ENCODE data around the gene FAM168B. TPM values are rescaled to one million over a fixed set of nuclear protein-coding genes. Genes with fewer than 3 reads are reported as not detected.

The FAM168B gene
- total and polyA plus RNA-seq, 2 of the 13 experiments (the other 11 are each of a cell fraction or from before 2014, with no cell fraction given): 64.5 to 113 TPM

DNA sequence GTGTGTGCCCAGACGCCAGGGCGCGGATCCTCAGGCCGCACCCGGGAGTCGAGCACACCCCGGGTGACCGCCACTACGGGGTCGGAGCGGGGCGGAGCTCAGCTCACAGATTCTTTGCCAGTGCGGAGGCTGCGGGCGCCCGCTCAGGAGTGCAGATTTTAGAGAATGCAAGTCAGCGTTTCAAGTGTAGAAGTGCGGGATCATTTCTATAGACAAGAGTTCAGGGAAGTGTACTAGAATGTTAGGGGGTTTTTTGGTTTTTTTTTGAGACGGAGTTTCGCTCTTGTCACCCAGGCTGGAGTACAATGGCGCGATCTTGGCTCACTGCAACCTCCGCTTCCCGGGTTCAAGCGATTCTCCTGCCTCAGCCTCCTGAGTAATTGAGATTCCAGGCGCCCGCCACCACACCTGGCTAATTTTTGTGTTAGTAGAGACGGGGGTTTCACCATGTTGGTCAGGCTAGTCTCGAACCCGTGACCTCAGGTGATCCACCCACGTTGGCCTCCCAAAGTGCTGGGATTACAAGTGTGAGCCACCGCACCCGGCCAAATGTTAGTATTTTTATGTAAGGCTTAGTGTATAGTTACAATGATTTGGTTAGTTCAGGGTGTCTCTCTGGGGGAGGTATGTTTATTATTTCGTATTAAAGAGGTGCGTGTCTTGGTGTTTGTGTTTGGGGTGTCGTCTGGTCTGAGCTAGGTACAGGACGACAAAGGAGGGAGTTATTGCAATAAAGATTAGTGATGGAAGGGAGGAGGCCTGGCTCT is 619 bp upstream of the FAM168B start (continued):
- TF ChIP-seq, protein P1, sequence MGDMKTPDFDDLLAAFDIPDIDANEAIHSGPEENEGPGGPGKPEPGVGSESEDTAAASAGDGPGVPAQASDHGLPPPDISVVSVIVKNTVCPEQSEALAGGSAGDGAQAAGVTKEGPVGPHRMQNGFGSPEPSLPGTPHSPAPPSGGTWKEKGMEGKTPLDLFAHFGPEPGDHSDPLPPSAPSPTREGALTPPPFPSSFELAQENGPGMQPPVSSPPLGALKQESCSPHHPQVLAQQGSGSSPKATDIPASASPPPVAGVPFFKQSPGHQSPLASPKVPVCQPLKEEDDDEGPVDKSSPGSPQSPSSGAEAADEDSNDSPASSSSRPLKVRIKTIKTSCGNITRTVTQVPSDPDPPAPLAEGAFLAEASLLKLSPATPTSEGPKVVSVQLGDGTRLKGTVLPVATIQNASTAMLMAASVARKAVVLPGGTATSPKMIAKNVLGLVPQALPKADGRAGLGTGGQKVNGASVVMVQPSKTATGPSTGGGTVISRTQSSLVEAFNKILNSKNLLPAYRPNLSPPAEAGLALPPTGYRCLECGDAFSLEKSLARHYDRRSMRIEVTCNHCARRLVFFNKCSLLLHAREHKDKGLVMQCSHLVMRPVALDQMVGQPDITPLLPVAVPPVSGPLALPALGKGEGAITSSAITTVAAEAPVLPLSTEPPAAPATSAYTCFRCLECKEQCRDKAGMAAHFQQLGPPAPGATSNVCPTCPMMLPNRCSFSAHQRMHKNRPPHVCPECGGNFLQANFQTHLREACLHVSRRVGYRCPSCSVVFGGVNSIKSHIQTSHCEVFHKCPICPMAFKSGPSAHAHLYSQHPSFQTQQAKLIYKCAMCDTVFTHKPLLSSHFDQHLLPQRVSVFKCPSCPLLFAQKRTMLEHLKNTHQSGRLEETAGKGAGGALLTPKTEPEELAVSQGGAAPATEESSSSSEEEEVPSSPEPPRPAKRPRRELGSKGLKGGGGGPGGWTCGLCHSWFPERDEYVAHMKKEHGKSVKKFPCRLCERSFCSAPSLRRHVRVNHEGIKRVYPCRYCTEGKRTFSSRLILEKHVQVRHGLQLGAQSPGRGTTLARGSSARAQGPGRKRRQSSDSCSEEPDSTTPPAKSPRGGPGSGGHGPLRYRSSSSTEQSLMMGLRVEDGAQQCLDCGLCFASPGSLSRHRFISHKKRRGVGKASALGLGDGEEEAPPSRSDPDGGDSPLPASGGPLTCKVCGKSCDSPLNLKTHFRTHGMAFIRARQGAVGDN (CRISPR knock-in tag; IDR thresholded peaks at IDR 0.05): no peak; the same call in 1 of the 2 replicates
- TF ChIP-seq, protein P2, sequence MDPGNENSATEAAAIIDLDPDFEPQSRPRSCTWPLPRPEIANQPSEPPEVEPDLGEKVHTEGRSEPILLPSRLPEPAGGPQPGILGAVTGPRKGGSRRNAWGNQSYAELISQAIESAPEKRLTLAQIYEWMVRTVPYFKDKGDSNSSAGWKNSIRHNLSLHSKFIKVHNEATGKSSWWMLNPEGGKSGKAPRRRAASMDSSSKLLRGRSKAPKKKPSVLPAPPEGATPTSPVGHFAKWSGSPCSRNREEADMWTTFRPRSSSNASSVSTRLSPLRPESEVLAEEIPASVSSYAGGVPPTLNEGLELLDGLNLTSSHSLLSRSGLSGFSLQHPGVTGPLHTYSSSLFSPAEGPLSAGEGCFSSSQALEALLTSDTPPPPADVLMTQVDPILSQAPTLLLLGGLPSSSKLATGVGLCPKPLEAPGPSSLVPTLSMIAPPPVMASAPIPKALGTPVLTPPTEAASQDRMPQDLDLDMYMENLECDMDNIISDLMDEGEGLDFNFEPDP (CRISPR knock-in tag; conservative IDR thresholded peaks at IDR 0.05): no peak
- no peak for TF ChIP-seq TFDP1 (CRISPR knock-in tag; IDR thresholded peaks at IDR 0.05; ENCODE audit: borderline replicate concordance)
- 0 out of 2 replicates have a peak, but pooled peaks have one; percentile 7 for TF ChIP-seq POGK (CRISPR knock-in tag; conservative IDR thresholded peaks at IDR 0.05)
- no peak for TF ChIP-seq PHF5A (CRISPR knock-in tag; IDR thresholded peaks at IDR 0.05; ENCODE audit: low read depth, unreplicated experiment)
- TF ChIP-seq PAWR (CRISPR knock-in tag; IDR thresholded peaks at IDR 0.05; ENCODE audit: borderline replicate concordance): no peak
- TF ChIP-seq ZNF660 (CRISPR knock-in tag; IDR thresholded peaks at IDR 0.05; ENCODE audit: borderline replicate concordance, low read depth): no peak
- no peak for TF ChIP-seq SOX6 (IDR thresholded peaks at IDR 0.05)
- no peak for TF ChIP-seq SOX6 (CRISPR knock-in tag; IDR thresholded peaks at IDR 0.05)
- TF ChIP-seq PLRG1 (conservative IDR thresholded peaks at IDR 0.05): no peak
- peak; percentile 10; the same call in 1 of the 2 replicates for TF ChIP-seq RXRB (CRISPR knock-in tag; IDR thresholded peaks at IDR 0.05; ENCODE audit: borderline replicate concordance)
- TF ChIP-seq HHEX (CRISPR knock-in tag; IDR thresholded peaks at IDR 0.05): no peak
- no peak for TF ChIP-seq ZBTB10 (CRISPR knock-in tag; IDR thresholded peaks at IDR 0.05; ENCODE audit: borderline replicate concordance)
- no peak for TF ChIP-seq ZNF577 (CRISPR knock-in tag; IDR thresholded peaks at IDR 0.05; ENCODE audit: borderline replicate concordance, low read depth)
- no peak for TF ChIP-seq SIX1 (CRISPR knock-in tag; IDR thresholded peaks at IDR 0.05; ENCODE audit: borderline replicate concordance)
- no peak for TF ChIP-seq ZNF431 (CRISPR knock-in tag; IDR thresholded peaks at IDR 0.05; ENCODE audit: borderline replicate concordance, low read depth)

Measured in HepG2 (cell line).